Measurements from ENCODE around the gene FUOM.

Gene FUOM

DNA sequence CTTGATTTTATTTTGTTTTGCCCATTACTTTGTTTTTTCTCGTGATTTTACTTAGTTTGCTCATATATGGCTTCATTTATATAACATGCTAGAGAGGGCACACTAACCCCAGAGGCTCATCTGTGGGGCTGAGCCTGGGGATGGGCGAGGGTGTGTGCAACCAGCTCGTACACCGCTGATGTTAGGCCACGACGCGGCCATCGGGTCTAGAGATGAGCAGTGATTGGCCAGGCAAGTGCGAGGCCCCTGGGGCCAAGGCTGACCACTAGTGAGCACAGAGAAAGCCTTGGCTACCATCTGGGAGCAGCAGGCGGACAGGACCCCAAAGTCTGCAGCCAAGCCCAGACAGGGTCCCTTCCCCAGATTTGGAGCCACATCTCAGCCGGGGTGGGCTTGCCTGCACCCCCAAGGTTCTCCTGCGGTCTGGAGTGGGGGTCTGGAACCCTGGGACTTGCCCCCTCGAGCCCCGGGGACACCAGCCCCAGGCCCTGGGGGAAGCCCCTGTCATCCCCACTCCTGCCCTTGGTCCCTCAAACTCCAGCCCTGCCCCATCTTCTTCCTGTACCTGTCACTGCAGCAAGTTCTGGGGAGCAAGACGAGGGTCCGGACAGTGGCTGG, 3.7 kb downstream of the FUOM start:
- Histone ChIP-seq H3K27me3 (ENCODE audit: control insufficient read depth, insufficient read depth, low read length) (no peaks in the 10 kb centered on the region), H3K4me1 (ENCODE audit: control insufficient read depth, insufficient read depth, low read length) (no peaks in the 10 kb centered on the region), H3K36me3 (ENCODE audit: control insufficient read depth, insufficient read depth, low read length) (peaks cover 13% of the 10 kb centered on the region), H3K9me3 (ENCODE audit: control insufficient read depth, insufficient read depth, low read length) (no peaks in the 10 kb centered on the region), H3K9ac (ENCODE audit: low read depth, low read length) (no peak overlapping the region), H3K4me3 (ENCODE audit: low read depth, low read length) (no peak overlapping the region)

DNA sequence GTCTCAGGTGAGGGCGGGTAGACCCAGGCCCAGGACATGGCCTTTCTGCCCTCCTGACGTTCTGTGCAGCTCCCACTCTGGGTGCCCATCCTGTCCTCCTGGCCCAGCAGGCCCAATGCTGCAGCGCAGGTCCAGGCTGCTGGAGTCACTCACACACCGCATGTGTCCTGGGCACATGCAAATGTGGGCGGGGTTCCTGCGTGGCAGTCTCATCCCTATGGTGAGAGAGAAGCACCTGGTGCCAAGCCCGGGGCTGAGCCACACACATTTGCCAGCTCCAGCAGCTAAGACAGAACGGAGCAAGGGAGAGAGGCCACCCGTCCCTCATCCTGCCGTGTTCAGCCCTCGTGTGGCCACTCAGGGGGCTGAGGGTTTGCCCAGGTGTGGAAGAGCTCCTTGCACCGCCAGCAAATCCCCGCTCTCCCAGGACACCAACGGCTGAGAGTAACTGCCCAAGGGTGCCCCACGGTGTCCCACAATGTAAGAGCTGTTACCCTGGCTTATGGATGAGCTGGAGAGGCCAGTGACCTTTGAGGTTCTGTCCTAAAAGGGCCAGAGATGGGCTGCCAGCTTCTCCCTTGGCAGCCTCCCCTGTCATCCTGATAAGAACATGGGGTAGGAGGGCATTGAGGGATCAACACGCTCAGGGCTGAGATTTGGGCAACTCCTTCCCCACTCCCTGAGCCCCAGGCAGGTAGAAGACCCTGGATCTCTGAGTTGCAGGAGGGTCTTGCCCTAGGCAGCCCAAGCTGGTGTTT, 4.4 kb downstream of the FUOM start:
- Histone ChIP-seq H3K9ac (ENCODE audit: low read depth, low read length) (no peak overlapping the region), H3K4me3 (ENCODE audit: low read depth, low read length) (no peak overlapping the region), H3K36me3 (ENCODE audit: control insufficient read depth, insufficient read depth, low read length) (peaks cover 13% of the 10 kb centered on the region), H3K27me3 (ENCODE audit: control insufficient read depth, insufficient read depth, low read length) (no peaks in the 10 kb centered on the region), H3K9me3 (ENCODE audit: control insufficient read depth, insufficient read depth, low read length) (no peaks in the 10 kb centered on the region), H3K4me1 (ENCODE audit: control insufficient read depth, insufficient read depth, low read length) (no peaks in the 10 kb centered on the region)

DNA sequence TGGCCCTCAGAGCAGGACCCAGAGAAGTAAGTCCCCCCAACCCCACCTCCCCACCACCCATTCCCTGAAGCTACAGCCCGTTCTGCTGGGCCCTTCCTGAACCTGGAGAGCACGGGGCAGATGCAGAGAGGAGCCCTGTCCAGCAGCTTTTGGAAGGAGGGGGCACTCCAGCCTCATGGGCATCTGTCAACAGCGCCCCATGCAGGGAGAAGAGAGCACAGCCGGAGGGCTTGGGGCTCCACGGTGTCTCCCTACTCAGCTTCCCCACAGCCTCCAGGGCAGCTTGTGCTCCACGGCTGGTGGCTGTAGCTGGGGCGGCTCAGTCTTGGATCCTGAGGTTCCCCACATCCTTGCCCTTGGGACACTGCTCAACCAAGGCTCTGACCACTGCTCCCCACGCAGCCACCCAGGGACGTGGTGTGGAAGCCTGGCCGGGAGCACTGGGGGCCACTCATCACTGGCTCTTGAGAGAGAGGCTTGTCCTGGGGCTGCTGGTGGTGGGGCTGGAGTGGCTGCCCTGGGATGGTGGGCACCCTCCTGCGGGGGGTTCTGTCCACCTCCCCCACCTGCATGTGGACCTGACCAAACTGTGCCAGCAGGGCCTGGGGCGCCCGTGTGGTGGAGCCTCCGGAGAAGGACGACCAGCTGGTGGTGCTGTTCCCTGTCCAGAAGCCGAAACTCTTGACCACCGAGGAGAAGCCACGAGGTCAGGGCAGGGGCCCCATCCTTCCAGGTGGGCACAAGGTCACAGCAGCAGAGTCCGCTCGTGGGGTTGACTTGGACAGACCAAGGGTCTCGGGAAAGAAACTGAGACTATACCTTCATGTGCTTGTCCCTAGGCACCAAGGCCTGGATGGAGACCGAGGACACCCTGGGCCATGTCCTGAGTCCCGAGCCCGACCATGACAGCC, 6.2 kb downstream of the FUOM start:
- H3K9me3 ChIP-seq (ENCODE audit: control insufficient read depth, insufficient read depth, low read length) = no peaks in the 10 kb centered on the region
- H3K36me3 ChIP-seq (ENCODE audit: control insufficient read depth, insufficient read depth, low read length) = peaks cover 13% of the 10 kb centered on the region
- H3K27me3 ChIP-seq (ENCODE audit: control insufficient read depth, insufficient read depth, low read length) = no peaks in the 10 kb centered on the region
- no peak overlapping the region for H3K9ac ChIP-seq (ENCODE audit: low read depth, low read length)
- H3K4me1 ChIP-seq (ENCODE audit: control insufficient read depth, insufficient read depth, low read length) = no peaks in the 10 kb centered on the region
- no peak overlapping the region for H3K4me3 ChIP-seq (ENCODE audit: low read depth, low read length)

DNA sequence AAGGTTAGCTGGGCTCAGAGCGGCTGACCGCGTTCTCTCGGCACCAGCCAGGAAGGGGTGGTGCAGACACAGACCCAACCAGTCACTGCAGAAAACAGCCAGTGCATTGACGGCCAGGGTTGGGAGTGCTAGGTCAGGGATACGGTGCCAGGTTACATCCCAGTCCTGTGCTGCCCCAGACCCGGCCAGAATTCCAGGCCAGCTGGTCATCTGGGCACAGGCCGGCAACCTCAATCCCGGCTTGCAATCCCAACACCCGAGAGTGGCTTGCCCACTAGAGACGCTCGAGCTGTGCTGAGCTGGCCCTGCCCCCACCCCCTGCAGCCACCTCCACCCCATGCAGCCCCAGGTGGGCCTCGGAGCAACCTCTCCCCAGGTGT, 6.9 kb downstream of the FUOM start:
- no peak overlapping the region for H3K9ac ChIP-seq (ENCODE audit: low read depth, low read length)
- H3K9me3 ChIP-seq (ENCODE audit: control insufficient read depth, insufficient read depth, low read length) = no peaks in the 10 kb centered on the region
- no peak overlapping the region for H3K4me3 ChIP-seq (ENCODE audit: low read depth, low read length)
- H3K4me1 ChIP-seq (ENCODE audit: control insufficient read depth, insufficient read depth, low read length) = no peaks in the 10 kb centered on the region
- H3K27me3 ChIP-seq (ENCODE audit: control insufficient read depth, insufficient read depth, low read length) = no peaks in the 10 kb centered on the region
- H3K36me3 ChIP-seq (ENCODE audit: control insufficient read depth, insufficient read depth, low read length) = peaks cover 7% of the 10 kb centered on the region

DNA sequence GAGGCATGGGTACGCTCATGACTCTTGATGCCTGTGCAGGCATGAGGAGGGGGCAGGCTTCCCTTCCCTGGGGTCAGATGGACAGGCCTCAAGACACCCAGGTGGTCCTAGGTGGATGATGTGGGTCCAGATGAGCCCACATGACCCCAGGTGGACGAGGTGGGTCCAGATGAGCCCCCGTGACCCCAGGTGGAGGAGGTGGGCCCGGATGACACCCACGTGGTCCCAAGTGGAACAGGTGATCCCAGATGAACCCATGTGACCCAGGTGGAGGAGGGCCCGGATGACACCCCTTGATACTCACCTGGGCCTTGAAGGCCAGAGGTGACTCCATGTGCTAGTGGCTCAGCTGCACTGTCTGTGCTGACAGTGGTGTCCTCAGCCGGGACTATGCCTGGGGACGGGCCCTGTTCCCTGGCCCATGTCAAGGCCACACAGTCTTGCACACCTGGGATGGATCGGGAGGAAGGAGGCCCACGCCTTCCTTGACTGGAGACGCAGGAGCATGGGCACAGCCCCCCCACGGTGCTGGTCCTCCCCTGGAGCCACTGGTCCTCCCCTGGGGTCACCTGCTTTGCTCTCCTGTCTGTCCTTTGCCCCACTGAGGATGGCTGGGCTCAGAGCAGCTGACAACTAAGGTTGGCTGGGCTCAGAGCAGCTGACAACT, 7.4 kb downstream of the FUOM start:
- Histone ChIP-seq H3K27me3 (ENCODE audit: control insufficient read depth, insufficient read depth, low read length) (no peaks in the 10 kb centered on the region), H3K36me3 (ENCODE audit: control insufficient read depth, insufficient read depth, low read length) (peaks cover 6% of the 10 kb centered on the region), H3K4me3 (ENCODE audit: low read depth, low read length) (no peak overlapping the region), H3K9ac (ENCODE audit: low read depth, low read length) (no peak overlapping the region), H3K4me1 (ENCODE audit: control insufficient read depth, insufficient read depth, low read length) (no peaks in the 10 kb centered on the region), H3K9me3 (ENCODE audit: control insufficient read depth, insufficient read depth, low read length) (no peaks in the 10 kb centered on the region)

DNA sequence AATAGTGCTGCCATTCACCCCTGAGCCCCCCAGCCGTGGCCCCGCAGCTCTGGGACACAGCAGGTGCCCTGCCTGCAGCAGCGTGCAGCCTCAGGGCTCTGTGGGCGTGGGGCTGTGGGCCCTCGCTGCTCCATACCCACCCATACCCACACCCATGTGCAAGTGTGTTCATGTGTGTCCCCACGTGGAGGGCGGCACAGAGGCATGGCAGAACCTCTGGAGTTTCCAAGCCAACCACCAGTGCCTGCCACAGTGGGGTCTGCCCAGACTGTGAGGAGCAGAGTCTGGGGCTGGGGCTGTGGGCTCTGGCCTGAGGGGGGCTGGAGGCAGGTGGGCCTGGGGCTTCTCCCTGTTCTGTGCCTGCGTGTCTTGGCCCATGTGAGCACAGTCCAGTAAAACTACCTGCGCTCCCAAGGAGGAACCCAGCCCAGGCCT, 8.2 kb downstream of the FUOM start:
- Histone ChIP-seq H3K9me3 (ENCODE audit: control insufficient read depth, insufficient read depth, low read length) (no peaks in the 10 kb centered on the region), H3K4me3 (ENCODE audit: low read depth, low read length) (no peak overlapping the region), H3K27me3 (ENCODE audit: control insufficient read depth, insufficient read depth, low read length) (no peaks in the 10 kb centered on the region), H3K36me3 (ENCODE audit: control insufficient read depth, insufficient read depth, low read length) (peaks cover under 1% of the 10 kb centered on the region), H3K4me1 (ENCODE audit: control insufficient read depth, insufficient read depth, low read length) (no peaks in the 10 kb centered on the region), H3K9ac (ENCODE audit: low read depth, low read length) (no peak overlapping the region)

DNA sequence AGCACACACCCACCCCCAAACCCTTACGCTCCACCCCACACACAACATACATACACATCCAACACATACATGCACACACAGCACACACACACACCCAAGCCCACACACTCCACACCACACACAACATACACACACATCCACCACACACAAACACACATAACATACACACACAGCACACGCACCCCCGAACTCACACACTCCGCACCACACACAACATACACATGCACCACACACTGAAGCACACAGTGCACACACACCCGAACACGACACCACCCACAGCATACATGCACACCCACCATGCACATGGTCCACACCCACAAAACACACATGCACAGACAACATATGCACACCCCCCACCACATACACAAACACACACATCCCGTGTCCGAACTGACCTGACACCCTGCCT, 8.7 kb downstream of the FUOM start:
- no peaks in the 10 kb centered on the region for H3K27me3 ChIP-seq (ENCODE audit: control insufficient read depth, insufficient read depth, low read length)

DNA sequence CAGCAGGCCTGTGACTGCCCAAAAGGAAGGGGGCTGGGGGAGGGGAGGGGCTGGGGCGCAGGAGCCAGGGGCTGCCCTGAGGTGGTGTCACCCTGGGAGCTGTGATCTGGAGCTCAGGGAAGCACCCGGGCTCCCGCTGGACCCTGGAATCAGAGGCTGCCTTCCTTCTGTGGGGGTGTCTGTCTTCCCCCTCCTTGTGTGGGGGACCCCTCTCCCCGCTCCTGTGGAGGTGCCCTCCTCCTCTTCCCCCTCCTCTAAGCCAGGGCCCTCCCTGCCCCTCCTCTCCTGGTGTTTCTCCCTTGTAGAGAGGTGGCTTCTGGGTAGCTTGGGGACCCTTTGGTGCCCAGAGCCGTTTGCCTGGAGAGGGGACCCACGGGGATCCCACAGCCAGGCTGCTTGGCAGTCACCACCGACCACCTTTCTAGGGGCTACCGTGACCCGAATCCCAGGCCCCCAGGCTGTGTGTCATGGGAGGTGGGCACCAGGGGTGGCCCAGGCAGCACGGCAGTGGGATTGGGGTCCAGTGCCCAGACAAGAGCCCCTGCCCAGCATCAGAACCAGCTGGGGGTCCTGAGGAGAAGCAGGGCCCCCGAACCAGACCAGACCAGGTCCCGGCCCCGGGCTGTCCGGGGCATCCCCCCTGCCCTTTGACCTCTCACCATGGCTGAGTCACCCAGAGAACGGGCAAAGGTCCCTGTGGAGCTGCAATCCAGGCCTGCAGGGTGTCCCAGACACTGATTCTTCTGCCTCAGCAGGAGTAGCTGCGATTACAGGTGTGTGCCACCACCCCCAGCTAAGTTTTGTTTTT, 9.9 kb downstream of the FUOM start:
- Histone ChIP-seq H3K36me3 (ENCODE audit: control insufficient read depth, insufficient read depth, low read length) (no peaks in the 10 kb centered on the region), H3K9ac (ENCODE audit: low read depth, low read length) (no peak overlapping the region), H3K4me1 (ENCODE audit: control insufficient read depth, insufficient read depth, low read length) (no peaks in the 10 kb centered on the region)

More for the DNA sequence above, 8.7 kb downstream of the FUOM start:
- Histone ChIP-seq H3K36me3 (ENCODE audit: control insufficient read depth, insufficient read depth, low read length) (no peaks in the 10 kb centered on the region), H3K4me1 (ENCODE audit: control insufficient read depth, insufficient read depth, low read length) (no peaks in the 10 kb centered on the region), H3K4me3 (ENCODE audit: low read depth, low read length) (no peak overlapping the region), H3K9me3 (ENCODE audit: control insufficient read depth, insufficient read depth, low read length) (no peaks in the 10 kb centered on the region), H3K9ac (ENCODE audit: low read depth, low read length) (no peak overlapping the region)

DNA sequence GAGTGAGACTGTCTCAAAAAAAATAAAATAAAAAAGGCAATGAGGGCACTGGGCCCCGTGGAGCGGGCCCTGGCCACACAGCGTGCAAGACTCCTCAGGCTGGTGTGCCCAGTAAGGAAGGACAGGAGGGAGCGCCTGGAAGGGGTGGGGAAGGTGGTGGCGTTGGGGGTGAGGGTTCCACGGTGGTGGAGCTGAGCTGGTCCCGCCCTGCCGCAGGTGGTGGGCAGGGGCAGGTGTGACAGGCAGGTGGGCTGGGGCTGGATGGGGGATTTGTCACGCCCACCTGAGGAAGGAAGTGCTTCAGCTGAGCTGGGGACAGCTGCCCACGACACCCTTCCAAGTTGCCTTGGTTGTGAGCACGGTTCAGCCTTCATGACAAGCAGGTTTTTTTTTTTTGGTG, 11.4 kb downstream of the FUOM start:
- Histone ChIP-seq H3K36me3 (ENCODE audit: control insufficient read depth, insufficient read depth, low read length) (no peaks in the 10 kb centered on the region), H3K4me1 (ENCODE audit: control insufficient read depth, insufficient read depth, low read length) (no peaks in the 10 kb centered on the region), H3K27me3 (ENCODE audit: control insufficient read depth, insufficient read depth, low read length) (peaks cover 2% of the 10 kb centered on the region), H3K4me3 (ENCODE audit: low read depth, low read length) (no peak overlapping the region), H3K9ac (ENCODE audit: low read depth, low read length) (no peak overlapping the region), H3K9me3 (ENCODE audit: control insufficient read depth, insufficient read depth, low read length) (no peaks in the 10 kb centered on the region)

More for the DNA sequence above, 9.9 kb downstream of the FUOM start:
- Histone ChIP-seq H3K4me3 (ENCODE audit: low read depth, low read length) (no peak overlapping the region), H3K9me3 (ENCODE audit: control insufficient read depth, insufficient read depth, low read length) (no peaks in the 10 kb centered on the region), H3K27me3 (ENCODE audit: control insufficient read depth, insufficient read depth, low read length) (no peaks in the 10 kb centered on the region)

DNA sequence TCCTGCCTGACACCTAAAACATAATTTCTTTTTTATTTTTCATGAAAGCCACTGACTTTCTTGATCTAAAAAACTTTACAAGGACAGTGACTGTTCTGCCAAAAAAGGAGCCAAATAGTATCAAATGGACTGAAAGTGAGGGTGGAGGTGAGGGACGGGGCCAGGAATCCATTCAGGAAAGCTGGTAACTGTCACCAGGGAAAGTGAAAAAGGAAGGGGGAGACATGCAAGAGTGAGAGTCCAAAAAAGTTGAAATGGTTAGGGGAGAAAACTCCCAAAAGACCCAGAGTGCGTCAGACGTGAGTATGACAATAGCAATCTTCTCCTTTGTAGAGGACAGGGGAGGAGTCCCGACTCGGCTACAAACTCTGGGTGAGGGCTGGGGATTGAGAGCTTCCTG, 13.6 kb downstream of the FUOM start:
- Histone ChIP-seq H3K27me3 (ENCODE audit: control insufficient read depth, insufficient read depth, low read length) (peaks cover 8% of the 10 kb centered on the region), H3K9ac (ENCODE audit: low read depth, low read length) (no peak overlapping the region), H3K4me3 (ENCODE audit: low read depth, low read length) (no peak overlapping the region), H3K9me3 (ENCODE audit: control insufficient read depth, insufficient read depth, low read length) (no peaks in the 10 kb centered on the region), H3K36me3 (ENCODE audit: control insufficient read depth, insufficient read depth, low read length) (no peaks in the 10 kb centered on the region), H3K4me1 (ENCODE audit: control insufficient read depth, insufficient read depth, low read length) (no peaks in the 10 kb centered on the region)

DNA sequence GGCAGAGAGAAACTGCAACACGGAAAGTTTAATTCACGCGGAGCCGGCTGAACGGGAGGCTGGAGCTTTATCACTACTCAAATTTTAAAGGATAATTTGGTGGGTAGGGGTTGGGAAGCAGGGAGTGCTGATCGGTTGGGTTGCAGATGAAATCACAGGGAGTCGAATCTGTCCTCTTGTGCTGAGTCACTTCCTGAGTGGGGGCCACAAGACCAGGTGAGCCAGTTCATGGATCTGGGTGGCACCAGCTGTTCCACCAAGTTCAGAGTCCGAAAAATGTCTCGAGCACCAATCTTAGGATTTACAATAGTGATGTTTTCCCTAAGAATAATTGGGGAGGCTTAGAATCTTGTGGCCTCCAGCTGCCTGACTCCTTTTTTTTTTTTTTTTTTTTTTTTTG, 14.3 kb downstream of the FUOM start:
- H3K27me3 ChIP-seq (ENCODE audit: control insufficient read depth, insufficient read depth, low read length) = peaks cover 13% of the 10 kb centered on the region
- no peak overlapping the region for H3K4me3 ChIP-seq (ENCODE audit: low read depth, low read length)
- no peak overlapping the region for H3K9ac ChIP-seq (ENCODE audit: low read depth, low read length)
- no peaks in the 10 kb centered on the region for H3K9me3 ChIP-seq (ENCODE audit: control insufficient read depth, insufficient read depth, low read length)
- H3K36me3 ChIP-seq (ENCODE audit: control insufficient read depth, insufficient read depth, low read length) = no peaks in the 10 kb centered on the region
- H3K4me1 ChIP-seq (ENCODE audit: control insufficient read depth, insufficient read depth, low read length) = no peaks in the 10 kb centered on the region

Data from iPS-15b (cell line).